HEK293T (cell line): Measurements from ENCODE around the gene PYGO1.

Experiments used
- CTCF ChIA-PET: fragments of 350-600 bp; formaldehyde crosslinking; extraction: SDS; loops from one replicate; lab custom pipeline; 2021; ENCODE audit warnings: antibody characterized with exemption, inconsistent platforms; lab: Yijun Ruan, JAX
- POLR2A ChIA-PET: fragments of 350-600 bp; formaldehyde crosslinking; extraction: SDS; loops from one replicate; lab custom pipeline; 2020; ENCODE audit warnings: antibody characterized with exemption, inconsistent platforms; lab: Yijun Ruan, JAX
- DNase-seq: peaks from one replicate; pipeline ENCODE4 v3.0.0; 2012; ENCODE audit warnings: mixed read lengths; ENCODE audit errors: extremely low spot score
- ARNT ChIP-seq: fragments of 450-650 bp; IDR thresholded peaks from 2 replicates; pipeline ENCODE4 v1.6.1; 2017; ENCODE audit warnings: mild to moderate bottlenecking
- BHLHE40 ChIP-seq: fragments of 450-650 bp; IDR thresholded peaks from 2 replicates; pipeline ENCODE4 v1.6.1; 2016; ENCODE audit warnings: mild to moderate bottlenecking, moderate library complexity, borderline replicate concordance
- CTBP1 ChIP-seq: fragments of 450-650 bp; IDR thresholded peaks from 2 replicates; pipeline ENCODE4 v1.6.1; 2016; ENCODE audit warnings: borderline replicate concordance
- ELF4 ChIP-seq: fragments of 450-650 bp; IDR thresholded peaks from 2 replicates; pipeline ENCODE4 v1.6.1; 2017; ENCODE audit warnings: antibody characterized with exemption
- FOXA1 ChIP-seq: fragments of 450-650 bp; IDR thresholded peaks from 2 replicates; pipeline ENCODE4 v1.6.1; 2016; ENCODE audit warnings: mild to moderate bottlenecking
- FOXK2 ChIP-seq: fragments of 450-650 bp; IDR thresholded peaks from 2 replicates; pipeline ENCODE4 v1.6.1; 2016; ENCODE audit warnings: mild to moderate bottlenecking
- FOXM1 ChIP-seq: fragments of 450-650 bp; IDR thresholded peaks from 2 replicates; pipeline ENCODE4 v1.6.1; 2017; ENCODE audit warnings: mild to moderate bottlenecking, borderline replicate concordance
- HDGF ChIP-seq: fragments of 450-650 bp; IDR thresholded peaks from 2 replicates; pipeline ENCODE4 v1.6.1; 2017; ENCODE audit warnings: antibody characterized with exemption, borderline replicate concordance
- L3MBTL2 ChIP-seq: fragments of 450-650 bp; conservative IDR thresholded peaks from 2 replicates; pipeline ENCODE4 v1.6.1; 2016; ENCODE audit warnings: mild to moderate bottlenecking
- LEF1 ChIP-seq: fragments of 450-650 bp; IDR thresholded peaks from 2 replicates; pipeline ENCODE4 v1.6.1; 2017; ENCODE audit warnings: mild to moderate bottlenecking, borderline replicate concordance
- NFRKB ChIP-seq: fragments of 450-650 bp; IDR thresholded peaks from 2 replicates; pipeline ENCODE4 v1.6.1; 2016; ENCODE audit warnings: mild to moderate bottlenecking, moderate library complexity
- SP1 ChIP-seq: fragments of 450-650 bp; IDR thresholded peaks from 2 replicates; pipeline ENCODE4 v1.6.1; 2017
- SUZ12 ChIP-seq: fragments of 450-650 bp; IDR thresholded peaks from 2 replicates; pipeline ENCODE4 v1.6.1; 2016; ENCODE audit warnings: mild to moderate bottlenecking
- TARDBP ChIP-seq: fragments of 450-650 bp; IDR thresholded peaks from 2 replicates; pipeline ENCODE4 v1.6.1; 2016
- ZNF384 ChIP-seq: fragments of 450-650 bp; IDR thresholded peaks from 2 replicates; pipeline ENCODE4 v1.6.1; 2016
- TF ChIP-seq, protein P1 (sequence below): fragments of 450-650 bp; IDR thresholded peaks from 2 replicates; pipeline ENCODE4 v1.6.1; 2016

The PYGO1 gene

DNA sequence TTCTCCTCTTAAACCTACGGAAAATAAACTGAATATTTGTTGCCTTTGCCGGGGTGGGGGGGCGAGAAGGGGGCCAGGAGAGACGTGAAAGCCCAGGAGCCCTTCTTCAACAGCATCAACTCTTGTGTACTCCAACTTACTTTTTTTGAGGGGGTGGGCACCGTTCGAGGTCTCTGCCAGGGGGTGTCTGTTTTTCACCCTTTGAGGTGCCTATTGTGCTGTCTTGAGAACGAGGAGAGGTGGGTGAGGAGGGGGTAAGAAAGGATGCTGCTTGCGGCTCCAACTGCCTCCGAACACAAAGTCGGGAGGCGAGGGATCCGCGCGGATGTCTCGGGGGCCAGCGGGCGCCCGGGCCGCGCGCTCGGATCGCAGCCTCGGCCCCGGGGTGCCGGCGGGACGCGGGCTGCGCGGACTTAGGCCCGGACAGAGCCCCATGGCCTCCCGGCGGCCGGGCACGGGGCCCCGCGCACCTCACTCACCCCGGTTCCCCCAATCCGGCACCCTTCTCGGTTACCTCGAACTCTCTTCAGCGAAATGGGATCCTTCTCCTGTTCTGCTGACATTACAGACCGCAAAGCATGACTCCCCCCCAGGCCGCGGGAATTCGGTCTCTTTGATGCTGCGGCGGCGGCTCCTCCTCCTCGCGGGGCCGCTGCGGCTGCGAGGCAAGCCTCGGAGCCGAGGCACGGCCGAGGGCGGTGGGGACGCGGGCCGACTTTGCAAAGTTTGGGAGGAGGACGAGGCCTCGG lies 650 bp downstream of the PYGO1 start:
- DNase-seq, result peak; percentile 42
- no peak for TF ChIP-seq FOXK2
- no peak for TF ChIP-seq ZNF384
- no peak for TF ChIP-seq ARNT
- no peak for TF ChIP-seq HDGF
- no peak for TF ChIP-seq CTBP1
- POLR2A ChIA-PET, result no interaction called here
- CTCF ChIA-PET, result no interaction called here

DNA sequence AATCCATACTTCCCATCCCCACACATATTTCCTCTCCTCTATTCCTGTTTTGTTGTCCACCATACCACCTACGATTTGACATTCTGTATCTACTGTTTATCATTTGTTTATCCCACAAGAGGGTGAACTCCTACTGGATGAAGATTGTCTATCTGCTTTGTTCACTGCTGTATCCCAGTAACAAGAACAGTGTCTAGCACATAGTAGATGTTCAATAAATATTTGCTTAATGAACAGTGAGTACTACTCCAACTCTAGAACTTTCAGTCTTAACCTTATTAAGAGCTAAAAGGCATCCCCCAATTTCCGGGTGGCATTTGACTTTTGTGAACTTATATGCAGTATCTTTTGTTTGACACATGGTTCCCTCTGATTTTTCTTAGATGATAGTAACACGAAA lies 1.3 kb downstream of the PYGO1 start:
- CTCF ChIA-PET, result no interaction called here
- DNase-seq, result no peak
- TF ChIP-seq CTBP1 (no peak), SUZ12 (no peak), FOXM1 (no peak), TARDBP (no peak)
- TF ChIP-seq, protein P1, sequence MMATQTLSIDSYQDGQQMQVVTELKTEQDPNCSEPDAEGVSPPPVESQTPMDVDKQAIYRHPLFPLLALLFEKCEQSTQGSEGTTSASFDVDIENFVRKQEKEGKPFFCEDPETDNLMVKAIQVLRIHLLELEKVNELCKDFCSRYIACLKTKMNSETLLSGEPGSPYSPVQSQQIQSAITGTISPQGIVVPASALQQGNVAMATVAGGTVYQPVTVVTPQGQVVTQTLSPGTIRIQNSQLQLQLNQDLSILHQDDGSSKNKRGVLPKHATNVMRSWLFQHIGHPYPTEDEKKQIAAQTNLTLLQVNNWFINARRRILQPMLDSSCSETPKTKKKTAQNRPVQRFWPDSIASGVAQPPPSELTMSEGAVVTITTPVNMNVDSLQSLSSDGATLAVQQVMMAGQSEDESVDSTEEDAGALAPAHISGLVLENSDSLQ, result no peak
- POLR2A ChIA-PET, result no interaction called here

- TF ChIP-seq TARDBP, result no peak
- TF ChIP-seq LEF1, result no peak
- no peak for TF ChIP-seq BHLHE40
- no peak for TF ChIP-seq ARNT
- no peak for TF ChIP-seq ELF4
- no peak for TF ChIP-seq FOXA1
- TF ChIP-seq L3MBTL2, result no peak
- no peak for TF ChIP-seq SP1
- no peak for TF ChIP-seq CTBP1
- TF ChIP-seq SUZ12, result no peak
- TF ChIP-seq FOXM1, result no peak
- TF ChIP-seq NFRKB, result no peak
- no peak for TF ChIP-seq FOXK2
- TF ChIP-seq HDGF, result no peak
- TF ChIP-seq, protein P1, result no peak
- no peak for TF ChIP-seq ZNF384
- DNase-seq, result no peak
- CTCF ChIA-PET, result interaction anchor here (0.6 kb wide), 1 partner anchor 9 kb away, joined by 3 read pairs; no protein-coding TSS in a partner anchor
- POLR2A ChIA-PET, result no interaction called here
Observed at GRCh38 chr15:55576943-55577342, 11.2 kb downstream of the PYGO1 start.

DNA sequence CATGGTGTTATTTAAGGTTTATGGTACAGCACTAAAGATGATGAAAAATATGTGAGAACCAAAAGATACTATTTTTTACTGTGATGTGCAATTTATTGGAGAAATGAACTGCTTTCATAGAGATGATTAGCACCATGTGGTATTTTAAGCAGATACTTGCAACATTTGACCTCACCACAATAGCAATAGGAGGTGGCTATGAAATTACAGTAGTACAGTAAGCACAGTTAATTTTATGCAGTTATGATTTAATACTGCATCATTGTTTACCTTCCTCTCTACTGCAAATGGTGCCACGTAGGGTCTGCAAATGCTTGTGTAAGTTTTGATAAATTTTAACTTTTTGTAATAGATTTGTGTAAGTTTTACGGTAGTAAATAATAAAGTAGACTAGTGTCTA lies 14.0 kb downstream of the PYGO1 start:
- TF ChIP-seq CTBP1 (no peak), ARNT (no peak), FOXK2 (no peak), HDGF (no peak), ELF4 (no peak), FOXM1 (no peak), L3MBTL2 (no peak)
- TF ChIP-seq, protein P1, result no peak
- CTCF ChIA-PET, result no interaction called here
- DNase-seq, result no peak
- POLR2A ChIA-PET, result no interaction called here

DNA sequence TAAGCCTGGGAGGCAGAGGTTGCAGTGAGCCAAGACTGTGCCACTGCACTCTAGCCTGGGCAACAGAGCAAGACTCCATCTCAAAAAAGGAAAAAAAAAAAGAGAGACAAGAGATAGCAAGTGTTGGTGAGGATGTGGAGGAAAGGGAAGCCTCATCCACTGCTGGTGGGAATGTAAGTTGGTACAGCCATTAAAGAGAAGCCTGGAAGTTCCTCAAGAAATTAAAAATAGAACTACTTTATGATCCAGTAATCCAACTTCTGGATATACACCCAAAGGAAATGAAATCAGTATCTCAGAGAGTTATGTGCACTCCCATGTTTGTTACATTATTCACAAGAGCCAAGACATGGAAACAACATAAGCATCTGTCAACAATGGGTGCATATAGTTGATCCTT lies 14.9 kb downstream of the PYGO1 start:
- CTCF ChIA-PET, result no interaction called here
- TF ChIP-seq L3MBTL2 (no peak), FOXM1 (no peak), NFRKB (no peak), SP1 (no peak), ELF4 (no peak), ARNT (no peak), SUZ12 (no peak), FOXA1 (no peak), TARDBP (no peak), ZNF384 (no peak), CTBP1 (no peak), FOXK2 (no peak), BHLHE40 (no peak), HDGF (no peak), LEF1 (no peak)
- TF ChIP-seq, protein P1, result no peak
- POLR2A ChIA-PET, result no interaction called here
- no peak for DNase-seq
